ENCODE measurements around the gene E4F1.
"Not testable (repeated sequence)": the region's sequence is repeated elsewhere in the genome, so short reads cannot be mapped to it uniquely, and the experiment has no call there.

E4F1 gene

DNA sequence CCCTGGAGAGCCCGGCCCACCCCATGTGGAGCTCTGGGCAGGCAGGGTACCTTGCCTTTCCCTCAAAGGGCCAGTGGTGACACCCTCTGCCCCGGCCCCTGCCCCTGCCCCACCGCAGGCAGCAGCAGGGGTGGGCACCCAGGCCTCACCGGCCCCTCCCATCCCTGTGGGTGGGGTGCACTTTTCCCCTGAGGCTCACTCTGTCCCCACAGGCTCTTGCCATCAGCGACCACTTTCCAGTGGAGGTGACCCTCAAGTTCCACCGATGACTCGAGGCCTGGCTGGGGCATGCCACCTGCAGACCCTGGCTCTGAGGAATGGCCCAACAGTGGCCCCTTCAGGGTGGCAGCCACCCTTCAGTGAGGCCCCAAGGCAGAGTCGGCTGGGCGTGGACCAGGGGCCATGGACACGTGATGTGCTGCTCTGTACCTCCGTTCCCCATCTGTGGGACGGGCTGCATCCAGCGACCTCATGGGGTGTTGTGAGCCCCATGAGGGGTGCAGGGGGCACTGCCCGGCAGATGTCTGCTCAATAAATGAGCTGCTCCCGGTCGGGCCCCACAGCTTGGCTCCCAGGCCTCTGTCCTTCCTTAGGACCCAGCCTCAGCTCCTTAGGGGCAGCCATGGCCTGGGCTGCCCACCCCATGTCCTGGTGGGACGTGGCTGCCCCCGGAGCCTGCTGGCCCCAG is 14.9 kb downstream of the E4F1 start:
- no peak for TF ChIP-seq ZFP30 (CRISPR knock-in tag; IDR thresholded peaks at IDR 0.05)
- no peak for TF ChIP-seq ZFP3 (CRISPR knock-in tag; IDR thresholded peaks at IDR 0.05)
- no peak for TF ChIP-seq ZNF8 (CRISPR knock-in tag; IDR thresholded peaks at IDR 0.05)
- TF ChIP-seq, protein P1, sequence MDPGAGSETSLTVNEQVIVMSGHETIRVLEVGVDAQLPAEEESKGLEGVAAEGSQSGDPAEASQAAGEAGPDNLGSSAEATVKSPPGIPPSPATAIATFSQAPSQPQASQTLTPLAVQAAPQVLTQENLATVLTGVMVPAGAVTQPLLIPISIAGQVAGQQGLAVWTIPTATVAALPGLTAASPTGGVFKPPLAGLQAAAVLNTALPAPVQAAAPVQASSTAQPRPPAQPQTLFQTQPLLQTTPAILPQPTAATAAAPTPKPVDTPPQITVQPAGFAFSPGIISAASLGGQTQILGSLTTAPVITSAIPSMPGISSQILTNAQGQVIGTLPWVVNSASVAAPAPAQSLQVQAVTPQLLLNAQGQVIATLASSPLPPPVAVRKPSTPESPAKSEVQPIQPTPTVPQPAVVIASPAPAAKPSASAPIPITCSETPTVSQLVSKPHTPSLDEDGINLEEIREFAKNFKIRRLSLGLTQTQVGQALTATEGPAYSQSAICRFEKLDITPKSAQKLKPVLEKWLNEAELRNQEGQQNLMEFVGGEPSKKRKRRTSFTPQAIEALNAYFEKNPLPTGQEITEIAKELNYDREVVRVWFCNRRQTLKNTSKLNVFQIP (CRISPR knock-in tag; IDR thresholded peaks at IDR 0.05; ENCODE audit: borderline replicate concordance, low read depth): no peak
- no peak for TF ChIP-seq CSDC2 (CRISPR knock-in tag; IDR thresholded peaks at IDR 0.05)
- TF ChIP-seq, protein P2, sequence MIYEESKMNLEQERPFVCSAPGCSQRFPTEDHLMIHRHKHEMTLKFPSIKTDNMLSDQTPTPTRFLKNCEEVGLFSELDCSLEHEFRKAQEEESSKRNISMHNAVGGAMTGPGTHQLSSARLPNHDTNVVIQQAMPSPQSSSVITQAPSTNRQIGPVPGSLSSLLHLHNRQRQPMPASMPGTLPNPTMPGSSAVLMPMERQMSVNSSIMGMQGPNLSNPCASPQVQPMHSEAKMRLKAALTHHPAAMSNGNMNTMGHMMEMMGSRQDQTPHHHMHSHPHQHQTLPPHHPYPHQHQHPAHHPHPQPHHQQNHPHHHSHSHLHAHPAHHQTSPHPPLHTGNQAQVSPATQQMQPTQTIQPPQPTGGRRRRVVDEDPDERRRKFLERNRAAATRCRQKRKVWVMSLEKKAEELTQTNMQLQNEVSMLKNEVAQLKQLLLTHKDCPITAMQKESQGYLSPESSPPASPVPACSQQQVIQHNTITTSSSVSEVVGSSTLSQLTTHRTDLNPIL (CRISPR knock-in tag; IDR thresholded peaks at IDR 0.05; ENCODE audit: low read depth): no peak
- no peak for TF ChIP-seq ARNTL (CRISPR knock-in tag; IDR thresholded peaks at IDR 0.05; ENCODE audit: borderline replicate concordance, low read depth)
- no peak for TF ChIP-seq PPARA (CRISPR knock-in tag; IDR thresholded peaks at IDR 0.05; ENCODE audit: borderline replicate concordance)
- ATAC-seq: no peak

DNA sequence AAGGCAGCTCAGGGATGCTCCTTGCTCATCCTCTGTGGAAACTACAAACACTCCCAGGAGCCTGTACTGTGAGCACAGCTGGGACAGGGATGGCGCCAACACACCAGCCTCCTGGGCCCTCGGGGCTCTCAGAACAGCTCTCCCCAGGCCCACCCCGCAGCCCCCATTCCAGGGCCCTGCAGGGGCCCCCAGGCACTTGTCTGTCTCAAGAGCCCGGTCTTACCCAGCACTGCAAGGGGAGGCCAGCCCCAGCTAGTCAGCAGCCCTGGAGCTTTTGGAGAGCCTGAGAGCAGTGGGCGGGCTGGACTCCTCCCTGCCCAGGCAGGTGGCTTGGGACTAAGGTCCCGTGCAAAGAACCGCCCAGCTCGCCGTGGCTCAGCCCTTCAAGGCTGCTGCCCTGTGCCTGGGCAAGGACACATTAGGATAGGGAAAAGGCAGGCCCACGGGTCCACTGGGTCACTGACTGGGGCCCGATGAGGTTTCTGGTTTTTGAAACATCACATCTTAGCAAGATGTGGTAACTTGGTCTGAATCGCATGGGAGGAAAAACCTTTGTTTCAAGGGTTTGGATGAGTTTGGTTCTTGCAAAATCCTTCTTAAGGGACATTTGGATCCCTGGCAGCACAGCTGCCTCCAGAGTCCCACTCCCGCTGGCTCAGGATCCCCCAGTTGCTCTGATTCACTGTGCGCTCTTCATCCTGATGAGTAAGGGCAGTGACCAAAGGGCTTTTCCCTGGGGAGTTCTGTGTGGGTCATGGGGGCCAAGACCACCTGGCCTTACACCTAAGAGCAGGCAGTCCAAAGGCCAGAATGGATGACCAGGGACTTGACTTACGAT is 15.7 kb downstream of the E4F1 start:
- TF ChIP-seq ZNF565 (CRISPR knock-in tag; conservative IDR thresholded peaks at IDR 0.05; ENCODE audit: low read depth) (no peak), ISL1 (CRISPR knock-in tag; IDR thresholded peaks at IDR 0.05) (no peak), OSR1 (CRISPR knock-in tag; IDR thresholded peaks at IDR 0.05) (no peak), BACH2 (CRISPR knock-in tag; IDR thresholded peaks at IDR 0.05; ENCODE audit: borderline replicate concordance) (no peak), ZNF8 (CRISPR knock-in tag; IDR thresholded peaks at IDR 0.05) (no peak), ESRRG (CRISPR knock-in tag; IDR thresholded peaks at IDR 0.05) (no peak), TOX (CRISPR knock-in tag; IDR thresholded peaks at IDR 0.05; ENCODE audit: borderline replicate concordance) (no peak)
- TF ChIP-seq, protein P2 (CRISPR knock-in tag; IDR thresholded peaks at IDR 0.05; ENCODE audit: low read depth): no peak
- TF ChIP-seq, protein P3, sequence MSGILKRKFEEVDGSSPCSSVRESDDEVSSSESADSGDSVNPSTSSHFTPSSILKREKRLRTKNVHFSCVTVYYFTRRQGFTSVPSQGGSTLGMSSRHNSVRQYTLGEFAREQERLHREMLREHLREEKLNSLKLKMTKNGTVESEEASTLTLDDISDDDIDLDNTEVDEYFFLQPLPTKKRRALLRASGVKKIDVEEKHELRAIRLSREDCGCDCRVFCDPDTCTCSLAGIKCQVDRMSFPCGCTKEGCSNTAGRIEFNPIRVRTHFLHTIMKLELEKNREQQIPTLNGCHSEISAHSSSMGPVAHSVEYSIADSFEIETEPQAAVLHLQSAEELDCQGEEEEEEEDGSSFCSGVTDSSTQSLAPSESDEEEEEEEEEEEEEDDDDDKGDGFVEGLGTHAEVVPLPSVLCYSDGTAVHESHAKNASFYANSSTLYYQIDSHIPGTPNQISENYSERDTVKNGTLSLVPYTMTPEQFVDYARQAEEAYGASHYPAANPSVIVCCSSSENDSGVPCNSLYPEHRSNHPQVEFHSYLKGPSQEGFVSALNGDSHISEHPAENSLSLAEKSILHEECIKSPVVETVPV (CRISPR knock-in tag; IDR thresholded peaks at IDR 0.05): no peak
- ATAC-seq: no peak

DNA sequence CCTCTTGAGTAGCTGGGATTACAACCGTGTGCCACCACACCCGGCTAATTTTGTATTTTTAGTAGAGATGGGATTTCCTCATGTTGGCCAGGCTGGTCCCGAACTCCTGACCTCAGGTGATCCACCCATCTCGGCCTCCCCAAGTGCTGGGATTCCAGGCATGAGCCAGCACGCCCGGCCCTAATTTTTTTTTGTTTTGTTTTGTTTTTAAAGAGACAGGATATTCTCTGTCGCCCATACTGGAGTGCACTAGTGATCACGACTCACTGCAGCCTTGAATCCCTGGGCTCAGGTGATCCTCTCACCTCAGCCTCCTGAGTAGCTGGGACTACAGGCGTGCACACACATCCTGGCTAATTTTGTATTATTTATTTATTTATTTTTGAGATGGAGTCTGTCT is 16.9 kb downstream of the E4F1 start:
- ATAC-seq: not testable (repeated sequence)

- ATAC-seq: no peak
- no peak for TF ChIP-seq BACH2 (CRISPR knock-in tag; IDR thresholded peaks at IDR 0.05; ENCODE audit: borderline replicate concordance)
- TF ChIP-seq, protein P2 (CRISPR knock-in tag; IDR thresholded peaks at IDR 0.05; ENCODE audit: low read depth): no peak
- no peak for TF ChIP-seq PPARA (CRISPR knock-in tag; IDR thresholded peaks at IDR 0.05; ENCODE audit: borderline replicate concordance)
These were observed 19.2 kb downstream of the E4F1 start for GRCh38 chr16:2242598-2242997.

- no peak for TF ChIP-seq TSHZ2 (CRISPR knock-in tag; IDR thresholded peaks at IDR 0.05)
- no peak for TF ChIP-seq BACH2 (CRISPR knock-in tag; IDR thresholded peaks at IDR 0.05; ENCODE audit: borderline replicate concordance)
- no peak for TF ChIP-seq OSR1 (CRISPR knock-in tag; IDR thresholded peaks at IDR 0.05)
- TF ChIP-seq, protein P2 (CRISPR knock-in tag; IDR thresholded peaks at IDR 0.05; ENCODE audit: low read depth): no peak
- TF ChIP-seq ZFP3 (CRISPR knock-in tag; IDR thresholded peaks at IDR 0.05): no peak
- no peak for TF ChIP-seq RARB (CRISPR knock-in tag; IDR thresholded peaks at IDR 0.05)
- TF ChIP-seq ESRRG (CRISPR knock-in tag; IDR thresholded peaks at IDR 0.05): no peak
- ATAC-seq: no peak; the same call in 2 of the 3 replicates
These were observed 19.7 kb downstream of the E4F1 start for GRCh38 chr16:2243031-2243528.
